Right forelimb (tissue), 1 donor: Measurements from ENCODE around the gene IL11.
"Not testable (repeated sequence)": the region's sequence is repeated elsewhere in the genome, so short reads cannot be mapped to it uniquely, and the experiment has no call there.

Experiments used
- DNase-seq: peaks from one replicate; pipeline ENCODE4 v3.0.0-alpha.2; 2018

The IL11 gene

DNA sequence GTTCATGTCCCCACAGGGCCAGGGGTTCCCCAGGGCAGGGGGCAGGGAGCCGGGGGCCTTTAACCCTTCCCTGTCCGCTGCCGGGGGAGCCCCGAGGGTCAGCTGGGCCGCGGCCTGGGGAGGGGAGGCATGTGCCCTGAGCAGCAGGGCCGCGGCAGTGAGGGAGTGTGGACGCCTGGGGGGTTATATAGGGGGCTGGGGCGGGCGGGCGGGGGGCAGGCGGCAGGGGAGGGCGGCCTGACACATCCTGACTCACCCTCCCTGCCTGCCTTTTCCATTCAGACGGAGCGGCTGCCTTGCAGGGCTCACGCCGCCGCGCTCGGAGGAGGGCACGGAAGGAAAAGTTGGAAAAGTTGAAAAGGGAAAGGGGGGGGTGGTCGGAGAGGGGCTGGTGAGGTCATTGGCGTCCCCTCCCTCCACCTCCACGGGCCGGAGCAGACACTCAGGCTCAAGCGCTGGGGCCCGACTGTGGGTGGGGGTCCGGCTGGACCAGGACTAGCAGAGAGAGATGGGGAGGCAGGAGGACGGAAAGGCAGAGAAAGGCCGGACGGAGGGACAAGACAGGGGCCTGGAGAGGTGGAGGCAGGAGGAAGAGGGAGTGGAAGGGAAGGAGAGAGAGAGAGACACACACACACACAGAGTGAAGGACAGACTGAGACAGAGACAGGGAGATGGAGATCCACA lies at the start of gene IL11:
Gene IL11, minus strand, starts transcription at position 159 of the 684 bp plus-strand sequence. Its CDS starts 153 bp downstream, at position 6.
- DNase-seq, result no peak

DNA sequence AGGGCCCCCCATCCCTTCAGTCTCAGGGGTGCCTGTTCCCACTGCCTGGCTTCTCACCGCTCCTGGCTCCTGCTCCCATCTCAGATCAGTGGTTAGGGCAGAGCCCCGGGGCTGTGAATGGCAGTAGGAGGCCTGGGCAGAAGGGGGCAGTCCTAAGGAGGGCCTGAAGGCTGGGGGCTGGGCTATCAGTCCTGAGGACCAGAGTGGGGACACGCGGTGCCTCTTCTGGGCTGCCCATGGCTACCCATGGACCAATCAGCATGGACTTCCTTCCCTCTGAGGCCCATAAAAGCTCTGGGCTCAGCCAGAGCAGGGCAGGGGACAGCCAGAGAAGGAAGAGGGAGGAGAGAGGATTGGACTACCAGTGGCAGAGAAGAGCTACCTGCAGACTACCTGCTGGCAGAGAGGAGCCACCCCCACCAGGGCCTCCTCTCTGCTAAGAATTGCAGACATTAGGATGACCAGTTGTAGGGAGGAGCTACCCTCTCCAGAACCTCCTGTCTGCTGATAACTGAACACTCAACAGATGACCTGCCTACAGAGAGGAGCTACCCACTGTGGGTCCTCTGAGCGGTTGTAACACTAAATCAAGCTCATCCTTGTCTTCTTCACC lies 49.5 kb upstream of the IL11 start:
- DNase-seq, result no peak

GRCh38 chr19:55419103-55419502 lies 48.8 kb upstream of the IL11 start:
- DNase-seq, result no peak

DNA sequence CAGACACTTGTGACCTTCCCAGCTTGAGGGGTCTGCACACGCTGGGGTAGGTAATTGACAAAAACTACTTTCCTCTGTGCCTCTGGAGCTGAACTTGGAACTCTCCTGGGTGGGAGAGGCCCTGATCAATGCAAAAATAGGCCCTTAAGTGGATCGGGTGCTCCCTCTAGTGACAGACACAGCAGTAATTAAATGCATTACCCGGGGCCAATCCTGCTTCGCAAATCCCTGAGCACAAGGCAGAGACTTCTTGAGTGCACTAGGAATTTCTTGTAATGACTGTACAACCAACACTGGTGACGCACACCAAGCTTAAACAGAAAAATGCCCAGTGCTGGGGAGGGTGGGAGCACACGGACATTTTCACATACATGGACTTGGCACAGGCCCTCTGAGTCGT lies 47.9 kb upstream of the IL11 start:
- peak; percentile 69 for DNase-seq

DNA sequence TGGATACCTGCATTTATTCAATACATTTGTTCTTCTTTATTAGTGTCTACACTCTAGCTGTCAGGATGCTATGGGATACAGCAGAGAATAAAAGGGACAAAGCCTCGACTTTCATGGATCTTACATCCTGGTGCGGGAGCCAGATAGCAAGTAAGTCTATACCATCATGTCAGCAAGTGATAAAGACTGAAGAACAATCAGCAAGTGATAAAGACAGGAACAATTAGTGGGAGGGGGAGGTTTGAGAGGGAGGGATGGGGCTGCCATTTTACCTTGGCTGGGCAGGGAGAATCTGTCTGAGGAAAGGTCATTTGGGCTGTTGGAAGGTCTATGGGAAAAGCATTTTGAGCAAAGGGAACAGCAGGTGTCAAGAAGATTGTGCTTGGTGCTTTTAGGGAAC lies 39.9 kb upstream of the IL11 start:
- DNase-seq, result no peak

DNA sequence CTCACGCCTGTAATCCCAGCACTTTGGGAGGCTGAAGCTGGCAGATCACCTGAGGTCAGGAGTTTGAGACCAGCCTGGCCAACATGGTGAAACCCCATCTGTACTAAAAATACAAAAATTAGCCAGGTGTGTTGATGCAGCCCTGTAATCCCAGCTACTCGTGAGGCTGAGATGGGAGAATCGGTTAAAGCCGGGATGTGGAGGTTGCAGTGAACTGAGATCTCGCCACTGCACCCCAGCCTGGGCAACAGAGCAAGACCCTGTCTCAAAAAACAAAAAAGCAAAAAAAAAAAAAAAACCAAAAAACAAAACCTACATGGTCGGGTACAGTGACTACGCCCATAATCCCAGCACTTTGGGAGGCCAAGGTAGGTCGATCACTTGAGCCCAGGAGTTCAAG lies 38.9 kb upstream of the IL11 start:
- not testable (repeated sequence) for DNase-seq

GRCh38 chr19:55408533-55408872 lies 38.2 kb upstream of the IL11 start:
- DNase-seq, result no peak

- DNase-seq, result peak; percentile 99
These were observed 37.7 kb upstream of the IL11 start for GRCh38 chr19:55407800-55408532.

DNA sequence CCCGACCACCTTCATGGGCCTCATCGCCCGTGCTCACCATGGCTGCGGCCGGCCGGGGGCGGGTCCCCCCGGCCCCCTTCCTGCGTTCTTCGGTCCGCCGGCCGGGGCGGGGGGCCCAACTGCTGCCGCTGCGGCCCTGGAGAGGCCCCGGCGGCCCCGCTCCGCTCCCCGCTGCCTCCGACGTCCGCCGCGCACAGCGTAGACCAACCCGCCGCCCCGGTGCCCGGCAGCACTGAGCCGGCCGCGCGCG lies 37.2 kb upstream of the IL11 start, which contains the start of gene UBE2S:
Gene UBE2S, minus strand, starts transcription at position 239 of the 250 bp plus-strand sequence. Its CDS starts 199 bp downstream, at position 40.
- DNase-seq, result not testable (repeated sequence)

- DNase-seq, result peak; percentile 66
These were observed 36.7 kb upstream of the IL11 start for GRCh38 chr19:55406826-55407549.

DNA sequence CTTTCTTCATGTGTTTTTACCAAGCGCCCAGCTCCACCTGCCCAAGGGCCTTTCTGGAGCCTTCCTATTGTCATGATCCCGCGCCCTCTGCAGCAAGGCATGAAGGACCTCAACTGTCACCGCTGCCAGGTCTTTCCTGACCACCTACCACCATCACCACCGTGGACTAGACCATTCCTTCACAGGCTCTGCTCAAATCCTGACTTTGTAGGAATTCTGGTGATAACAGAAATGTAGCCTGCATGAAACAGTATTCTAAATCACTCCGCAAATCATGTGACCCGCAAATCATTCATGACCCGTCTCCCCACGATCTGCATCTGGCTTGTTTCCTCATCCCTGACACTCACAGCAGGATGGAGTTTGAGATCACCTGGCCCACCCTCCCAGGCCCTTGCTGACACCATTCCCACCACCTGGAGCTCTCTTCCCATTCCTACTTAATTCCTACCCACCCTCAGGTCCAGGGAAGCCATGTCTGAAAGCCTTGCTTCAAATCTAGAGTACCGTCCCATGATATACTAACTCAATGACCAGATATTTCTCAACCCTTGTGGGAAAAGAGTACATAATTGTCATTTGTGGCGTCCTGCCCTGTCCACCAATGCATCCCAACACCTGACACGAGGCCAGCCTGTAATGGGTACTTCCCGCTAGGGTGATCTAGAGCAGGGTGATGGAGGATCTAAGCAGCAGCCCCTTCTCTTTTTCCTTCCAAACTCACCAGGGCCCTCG lies 36.0 kb upstream of the IL11 start:
- no peak for DNase-seq

GRCh38 chr19:55405638-55406037 lies 35.4 kb upstream of the IL11 start:
- DNase-seq, result no peak

DNA sequence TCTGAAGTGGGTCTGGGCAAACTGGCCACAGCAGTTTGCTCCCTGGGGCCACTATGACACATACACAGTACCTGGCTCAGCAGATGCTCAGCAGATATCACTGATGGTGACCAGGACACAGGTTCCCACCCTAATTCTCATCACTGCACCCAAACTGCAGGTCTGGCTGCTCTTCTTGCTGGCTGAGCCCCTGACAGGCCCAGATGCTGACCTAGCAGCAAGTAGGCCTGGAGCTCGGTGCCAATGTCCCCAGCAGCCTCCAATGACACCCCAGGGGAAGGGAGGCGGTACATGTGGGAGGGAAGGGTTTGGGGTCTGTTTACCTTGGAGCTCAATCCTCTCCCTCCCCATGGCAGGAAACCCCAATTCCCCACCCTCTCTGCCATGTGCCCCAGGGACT lies 32.2 kb upstream of the IL11 start:
- no peak for DNase-seq

DNA sequence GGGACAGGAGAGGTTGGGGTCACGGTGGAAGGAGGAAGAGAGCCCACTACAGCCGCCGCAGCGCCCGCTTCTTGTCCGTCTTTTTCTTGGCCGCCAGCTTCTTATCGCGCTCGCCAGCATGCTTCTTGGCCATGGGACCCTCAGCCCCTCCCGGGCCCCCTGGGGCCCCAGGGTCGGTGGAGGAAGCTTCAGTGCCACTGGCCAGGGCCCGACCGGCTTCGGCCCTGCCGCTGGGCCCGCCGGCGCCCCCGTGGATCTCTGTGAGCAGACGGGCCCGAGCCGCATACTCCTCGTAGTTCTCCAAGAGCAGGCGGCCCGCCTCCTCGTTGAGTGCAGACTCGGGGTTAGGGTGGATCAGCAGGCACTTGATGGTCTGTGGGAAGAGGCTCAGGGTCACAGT lies 31.1 kb upstream of the IL11 start:
- DNase-seq, result not testable (repeated sequence)

- DNase-seq, result no peak
These were observed 30.2 kb upstream of the IL11 start for GRCh38 chr19:55400281-55401087.

DNA sequence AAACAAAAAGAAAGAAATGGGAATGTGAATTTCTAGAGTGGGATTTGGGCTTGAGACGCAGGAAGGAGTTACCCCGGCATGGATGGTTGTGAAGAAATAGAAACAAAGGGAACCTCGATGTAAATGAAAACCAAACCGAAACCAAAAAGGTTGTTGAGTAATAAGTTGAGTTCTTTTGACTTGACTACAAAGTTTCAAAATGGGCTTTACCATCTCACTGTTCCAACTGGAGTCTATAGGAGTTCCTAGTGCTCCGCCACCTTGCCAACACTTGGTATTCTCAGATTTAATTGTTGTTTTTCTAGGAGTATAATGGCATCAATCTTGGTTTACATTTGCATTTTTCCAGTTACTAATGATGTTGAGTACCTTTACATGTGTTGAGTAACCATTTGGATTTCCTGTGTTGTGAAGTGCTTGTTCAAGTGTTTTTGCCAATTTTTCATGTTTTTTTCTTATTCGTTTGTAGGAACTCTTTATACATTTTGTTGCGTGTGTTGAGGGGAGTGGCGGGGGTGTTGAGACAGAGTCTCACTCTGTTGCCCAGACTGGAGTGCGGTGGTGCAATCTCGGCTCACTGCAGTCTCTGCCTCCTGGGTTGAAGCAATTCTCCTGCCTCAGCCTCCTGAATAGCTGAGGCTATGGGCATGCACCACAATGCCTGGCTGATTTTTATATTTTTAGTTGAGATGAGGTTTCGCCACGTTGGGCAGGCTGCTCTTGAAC lies 28.1 kb upstream of the IL11 start:
- no peak for DNase-seq

GRCh38 chr19:55392820-55393761 lies 22.8 kb upstream of the IL11 start:
- DNase-seq, result no peak

- DNase-seq, result no peak
These were observed 21.7 kb upstream of the IL11 start for GRCh38 chr19:55391702-55392615.

DNA sequence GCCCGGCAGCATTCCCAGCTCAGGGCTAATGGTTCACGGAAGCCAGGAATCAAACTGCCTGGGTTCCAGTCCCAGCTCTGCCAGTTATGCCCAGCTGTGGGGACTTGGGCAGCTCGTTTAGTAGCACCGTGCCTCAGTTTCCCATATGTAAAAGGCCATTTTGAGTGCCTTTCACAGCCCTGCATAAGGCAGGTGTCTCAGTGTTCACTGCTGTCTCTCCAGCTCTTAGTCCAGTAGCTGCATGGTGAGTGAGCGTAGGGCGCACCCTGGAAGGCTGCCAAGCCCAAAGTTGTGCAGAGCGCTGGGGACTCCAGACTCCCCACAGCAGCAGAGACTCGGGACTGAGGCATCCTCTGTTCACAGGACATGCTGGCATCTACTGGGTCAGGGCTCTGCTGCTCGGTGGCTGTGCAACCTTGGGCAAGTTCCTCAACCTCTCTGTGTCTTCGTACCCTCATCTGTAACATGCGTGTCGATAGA lies 21.0 kb upstream of the IL11 start:
- DNase-seq, result no peak
